ENCODE data around the gene HPN. TPM values are rescaled to one million over a fixed set of nuclear protein-coding genes. Genes with fewer than 3 reads are reported as not detected.

Gene HPN
- total and polyA plus RNA-seq, 2 of the 13 experiments (the other 11 are each of a cell fraction or from before 2014, with no cell fraction given): 46.7 to 261 TPM

- TF ChIP-seq TCF7 (IDR thresholded peaks at IDR 0.05; ENCODE audit: low read depth) (no peak), MLXIP (CRISPR knock-in tag; IDR thresholded peaks at IDR 0.05; ENCODE audit: borderline replicate concordance) (no peak), ATF5 (CRISPR knock-in tag; IDR thresholded peaks at IDR 0.05; ENCODE audit: low read depth) (0 out of 2 replicates have a peak, but pooled peaks have one; percentile 8), ZSCAN9 (CRISPR knock-in tag; IDR thresholded peaks at IDR 0.05; ENCODE audit: borderline replicate concordance) (no peak), ZNF737 (CRISPR knock-in tag; IDR thresholded peaks at IDR 0.05; ENCODE audit: borderline replicate concordance) (no peak), ZNF678 (CRISPR knock-in tag; IDR thresholded peaks at IDR 0.05) (0 out of 2 replicates have a peak, but pooled peaks have one; percentile 8), MED1 (CRISPR knock-in tag; IDR thresholded peaks at IDR 0.05) (peak; percentile 64), NFATC3 (CRISPR knock-in tag; IDR thresholded peaks at IDR 0.05) (no peak), ZNF333 (CRISPR knock-in tag; IDR thresholded peaks at IDR 0.05; ENCODE audit: borderline replicate concordance) (no peak), HES4 (CRISPR knock-in tag; IDR thresholded peaks at IDR 0.05; ENCODE audit: borderline replicate concordance) (no peak), ZNF121 (CRISPR knock-in tag; IDR thresholded peaks at IDR 0.05) (no peak), JDP2 (CRISPR knock-in tag; IDR thresholded peaks at IDR 0.05; ENCODE audit: borderline replicate concordance) (no peak), POLR2G (IDR thresholded peaks at IDR 0.05; ENCODE audit: low read depth, low read length) (no peak), SALL1 (CRISPR knock-in tag; IDR thresholded peaks at IDR 0.05) (no peak), MAFG (CRISPR knock-in tag; IDR thresholded peaks at IDR 0.05) (peak; percentile 8; the same call in 1 of the 2 replicates), HNRNPH1 (optimal IDR thresholded peaks at IDR 0.05; ENCODE audit: low read depth, low read length) (no peak), SOX13 (IDR thresholded peaks at IDR 0.05) (no peak), SOX13 (CRISPR knock-in tag; conservative IDR thresholded peaks at IDR 0.05 in 1 of 2, IDR thresholded peaks at IDR 0.05 in 1 of 2) (peak in 1 of 2 experiments; percentile 33; a peak in 1 of 4 replicates), ZFP1 (CRISPR knock-in tag; IDR thresholded peaks at IDR 0.05) (no peak), FOXA1 (IDR thresholded peaks at IDR 0.05) (no peak), FOXA1 (CRISPR knock-in tag; IDR thresholded peaks at IDR 0.05) (no peak), ZNF776 (CRISPR knock-in tag; IDR thresholded peaks at IDR 0.05) (no peak)
Observed at GRCh38 chr19:35039881-35040825, 1.4 kb upstream of the HPN start (continued).
